Choroid plexus epithelial cell (primary cell): ENCODE measurements around the gene MYG1.
"Not testable (repeated sequence)": the region's sequence is repeated elsewhere in the genome, so short reads cannot be mapped to it uniquely, and the experiment has no call there.

Source experiments
- DNase-seq: peaks from one replicate; pipeline ENCODE4 v3.0.0-alpha.2; 2010; ENCODE audit warnings: low read depth
- H3K4me3 ChIP-seq: 2 replicates; pipeline ENCODE4 v1.5.1; 2011; ENCODE audit warnings: low read depth, mild to moderate bottlenecking, control low read depth, low read length, moderate library complexity
- CTCF ChIP-seq: conservative IDR thresholded peaks from 2 replicates; pipeline ENCODE4 v1.5.1; 2011; ENCODE audit warnings: low read depth, mild to moderate bottlenecking, control low read depth, inconsistent platforms, low read length, moderate library complexity

MYG1 gene

GRCh38 chr12:53328043-53328435 lies 28.5 kb downstream of the MYG1 start:
- TF ChIP-seq CTCF, result peak; percentile 8
- no peak for DNase-seq
- H3K4me3 ChIP-seq, result no peak overlapping the region

GRCh38 chr12:53330671-53331070 lies 31.2 kb downstream of the MYG1 start:
- no peak for DNase-seq
- H3K4me3 ChIP-seq, result no peak overlapping the region
- TF ChIP-seq CTCF, result no peak

- not testable (repeated sequence) for DNase-seq, H3K4me3 ChIP-seq
Measured at GRCh38 chr12:53332339-53332738, 32.8 kb downstream of the MYG1 start.

- no peak for DNase-seq
- H3K4me3 ChIP-seq, result no peak overlapping the region
- no peak for TF ChIP-seq CTCF
Measured at GRCh38 chr12:53332744-53333143, 33.2 kb downstream of the MYG1 start.

GRCh38 chr12:53333289-53333688 lies 33.8 kb downstream of the MYG1 start:
- no peak for TF ChIP-seq CTCF

GRCh38 chr12:53333845-53334244 lies 34.4 kb downstream of the MYG1 start:
- DNase-seq, result no peak
- no peak for TF ChIP-seq CTCF

More at GRCh38 chr12:53333289-53333688, 33.8 kb downstream of the MYG1 start:
- no peak overlapping the region for H3K4me3 ChIP-seq
- DNase-seq, result no peak

GRCh38 chr12:53334822-53335221 lies 35.3 kb downstream of the MYG1 start:
- no peak for DNase-seq
- H3K4me3 ChIP-seq, result no peak overlapping the region
- no peak for TF ChIP-seq CTCF

More at GRCh38 chr12:53333845-53334244, 34.4 kb downstream of the MYG1 start:
- no peak overlapping the region for H3K4me3 ChIP-seq

- TF ChIP-seq CTCF, result no peak
- DNase-seq, result peak; percentile 11
- no peak within 1 kb of the TSS for H3K4me3 ChIP-seq
Measured at GRCh38 chr12:53336181-53336681, 36.7 kb downstream of the MYG1 start, which contains the start of gene SP7. TSS of gene SP7 (minus strand) at chr12:53336354. CDS start at chr12:53335646, 708 bp downstream.
